Measurements from ENCODE around the gene AKR7A3. TPM values are rescaled to one million over a fixed set of nuclear protein-coding genes. Genes with fewer than 3 reads are reported as not detected.

AKR7A3 gene
- total and polyA plus RNA-seq, 4 donors = 0.23 to 69.6 (median 55.0) TPM

DNA sequence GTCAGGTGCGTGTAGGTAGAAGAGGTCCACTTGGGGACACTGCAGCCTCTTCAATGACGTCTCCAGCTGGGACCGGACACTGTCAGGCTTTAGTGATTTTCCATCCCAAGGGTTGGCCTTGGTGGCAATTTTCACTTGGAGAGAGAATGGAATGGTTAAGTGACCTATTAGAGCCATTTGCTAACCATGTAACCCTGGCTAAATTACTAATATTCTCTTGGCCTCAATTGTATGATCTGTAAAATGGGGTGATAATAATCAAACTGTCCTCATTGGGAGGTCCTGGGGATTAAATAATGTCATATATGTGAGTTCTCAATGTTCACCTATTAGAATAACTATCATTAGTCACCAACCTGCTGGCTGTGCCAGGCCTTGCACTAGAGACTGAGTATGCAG is 19.9 kb upstream of the AKR7A3 start:
- peaks cover 1 to 18% (median 16%) of the 10 kb centered on the region in 4 donors for H3K4me1 ChIP-seq (ENCODE audit: control insufficient read depth in 4 of 4, insufficient read depth in 4 of 4, low read length in 3 of 4)
- peaks cover 10 to 47% (median 30%) of the 10 kb centered on the region in 4 donors for H3K36me3 ChIP-seq (ENCODE audit: control insufficient read depth in 4 of 4, insufficient read depth in 3 of 4, low read depth in 1 of 4, low read length in 3 of 4)
- no peak overlapping the region for H3K9ac ChIP-seq (ENCODE audit: low read depth in 1 of 2, low read length in 2 of 2)
- H3K9me3 ChIP-seq (ENCODE audit: control insufficient read depth in 4 of 4, low read length in 3 of 4) = no peaks in the 10 kb centered on the region
- H3K4me3 ChIP-seq (ENCODE audit: low read depth in 1 of 3, low read length in 3 of 3) = no peak overlapping the region
- WGBS = 97% methylated on average over 3 of the region's 3 CpGs
- TF ChIP-seq, protein P1, sequence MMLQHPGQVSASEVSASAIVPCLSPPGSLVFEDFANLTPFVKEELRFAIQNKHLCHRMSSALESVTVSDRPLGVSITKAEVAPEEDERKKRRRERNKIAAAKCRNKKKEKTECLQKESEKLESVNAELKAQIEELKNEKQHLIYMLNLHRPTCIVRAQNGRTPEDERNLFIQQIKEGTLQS (IDR thresholded peaks at IDR 0.05) = no peak
- TF ChIP-seq HNF4G (IDR thresholded peaks at IDR 0.05) = no peak
- no peak for TF ChIP-seq NR2F2 (IDR thresholded peaks at IDR 0.05)
- no peak for TF ChIP-seq YY1 (IDR thresholded peaks at IDR 0.05)
- TF ChIP-seq JUND (IDR thresholded peaks at IDR 0.05) = no peak
- TF ChIP-seq EGR1 (IDR thresholded peaks at IDR 0.05; ENCODE audit: low read depth in 2 of 2) = no peak
- TF ChIP-seq GABPA (IDR thresholded peaks at IDR 0.05 in 1 of 2, conservative IDR thresholded peaks at IDR 0.05 in 1 of 2) = no peak
- DNase-seq (ENCODE audit: low spot score) = no peak
- H3K27me3 ChIP-seq (ENCODE audit: control insufficient read depth in 4 of 4, insufficient read depth in 4 of 4, low read length in 3 of 4) = no peaks in the 10 kb centered on the region
- no peak overlapping the region for H3K27ac ChIP-seq (ENCODE audit: low read depth in 1 of 2, low read length in 2 of 2)

DNA sequence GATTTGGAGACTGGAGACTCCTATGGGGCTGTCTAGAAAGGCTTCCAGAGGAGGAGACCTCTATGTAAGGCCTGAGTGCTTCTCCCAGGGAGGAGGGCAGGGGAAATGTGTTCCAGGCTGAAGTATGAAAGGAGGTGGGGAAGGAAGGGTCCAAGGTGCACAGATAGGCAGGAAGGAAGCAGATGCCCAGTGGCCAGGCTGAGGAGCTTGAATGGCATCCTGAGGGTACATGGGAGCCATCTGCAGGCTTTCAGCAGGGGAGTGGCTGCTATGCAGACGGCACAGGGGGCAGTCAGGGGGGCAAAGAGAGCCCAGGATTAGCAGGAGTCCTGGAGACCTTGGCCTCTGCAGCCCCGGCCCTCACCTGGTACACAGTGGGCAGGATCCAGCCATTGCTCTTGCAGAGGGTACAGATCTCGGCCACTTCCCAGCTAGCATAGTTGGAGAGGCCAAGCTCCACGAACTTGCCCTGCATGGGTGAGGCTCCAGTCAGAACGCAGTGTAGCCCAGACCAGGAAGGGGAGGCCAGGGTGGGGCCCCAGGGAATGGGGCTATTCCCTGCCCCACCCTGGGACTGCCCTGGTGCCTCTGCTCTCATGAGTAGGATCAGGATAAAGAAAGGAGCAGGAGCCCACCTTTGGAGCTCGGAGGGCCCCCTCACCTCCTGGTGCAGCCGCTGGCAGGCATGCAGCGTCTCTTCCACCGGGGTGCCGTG is 19.4 kb upstream of the AKR7A3 start:
- TF ChIP-seq, protein P1 (IDR thresholded peaks at IDR 0.05) = no peak
- no peak for TF ChIP-seq HNF4G (IDR thresholded peaks at IDR 0.05)
- TF ChIP-seq TAF1 (conservative IDR thresholded peaks at IDR 0.05) = no peak
- TF ChIP-seq, protein P2, sequence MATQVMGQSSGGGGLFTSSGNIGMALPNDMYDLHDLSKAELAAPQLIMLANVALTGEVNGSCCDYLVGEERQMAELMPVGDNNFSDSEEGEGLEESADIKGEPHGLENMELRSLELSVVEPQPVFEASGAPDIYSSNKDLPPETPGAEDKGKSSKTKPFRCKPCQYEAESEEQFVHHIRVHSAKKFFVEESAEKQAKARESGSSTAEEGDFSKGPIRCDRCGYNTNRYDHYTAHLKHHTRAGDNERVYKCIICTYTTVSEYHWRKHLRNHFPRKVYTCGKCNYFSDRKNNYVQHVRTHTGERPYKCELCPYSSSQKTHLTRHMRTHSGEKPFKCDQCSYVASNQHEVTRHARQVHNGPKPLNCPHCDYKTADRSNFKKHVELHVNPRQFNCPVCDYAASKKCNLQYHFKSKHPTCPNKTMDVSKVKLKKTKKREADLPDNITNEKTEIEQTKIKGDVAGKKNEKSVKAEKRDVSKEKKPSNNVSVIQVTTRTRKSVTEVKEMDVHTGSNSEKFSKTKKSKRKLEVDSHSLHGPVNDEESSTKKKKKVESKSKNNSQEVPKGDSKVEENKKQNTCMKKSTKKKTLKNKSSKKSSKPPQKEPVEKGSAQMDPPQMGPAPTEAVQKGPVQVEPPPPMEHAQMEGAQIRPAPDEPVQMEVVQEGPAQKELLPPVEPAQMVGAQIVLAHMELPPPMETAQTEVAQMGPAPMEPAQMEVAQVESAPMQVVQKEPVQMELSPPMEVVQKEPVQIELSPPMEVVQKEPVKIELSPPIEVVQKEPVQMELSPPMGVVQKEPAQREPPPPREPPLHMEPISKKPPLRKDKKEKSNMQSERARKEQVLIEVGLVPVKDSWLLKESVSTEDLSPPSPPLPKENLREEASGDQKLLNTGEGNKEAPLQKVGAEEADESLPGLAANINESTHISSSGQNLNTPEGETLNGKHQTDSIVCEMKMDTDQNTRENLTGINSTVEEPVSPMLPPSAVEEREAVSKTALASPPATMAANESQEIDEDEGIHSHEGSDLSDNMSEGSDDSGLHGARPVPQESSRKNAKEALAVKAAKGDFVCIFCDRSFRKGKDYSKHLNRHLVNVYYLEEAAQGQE (IDR thresholded peaks at IDR 0.05) = no peak
- TF ChIP-seq SP1 (IDR thresholded peaks at IDR 0.05) = no peak
- TF ChIP-seq, protein P3, sequence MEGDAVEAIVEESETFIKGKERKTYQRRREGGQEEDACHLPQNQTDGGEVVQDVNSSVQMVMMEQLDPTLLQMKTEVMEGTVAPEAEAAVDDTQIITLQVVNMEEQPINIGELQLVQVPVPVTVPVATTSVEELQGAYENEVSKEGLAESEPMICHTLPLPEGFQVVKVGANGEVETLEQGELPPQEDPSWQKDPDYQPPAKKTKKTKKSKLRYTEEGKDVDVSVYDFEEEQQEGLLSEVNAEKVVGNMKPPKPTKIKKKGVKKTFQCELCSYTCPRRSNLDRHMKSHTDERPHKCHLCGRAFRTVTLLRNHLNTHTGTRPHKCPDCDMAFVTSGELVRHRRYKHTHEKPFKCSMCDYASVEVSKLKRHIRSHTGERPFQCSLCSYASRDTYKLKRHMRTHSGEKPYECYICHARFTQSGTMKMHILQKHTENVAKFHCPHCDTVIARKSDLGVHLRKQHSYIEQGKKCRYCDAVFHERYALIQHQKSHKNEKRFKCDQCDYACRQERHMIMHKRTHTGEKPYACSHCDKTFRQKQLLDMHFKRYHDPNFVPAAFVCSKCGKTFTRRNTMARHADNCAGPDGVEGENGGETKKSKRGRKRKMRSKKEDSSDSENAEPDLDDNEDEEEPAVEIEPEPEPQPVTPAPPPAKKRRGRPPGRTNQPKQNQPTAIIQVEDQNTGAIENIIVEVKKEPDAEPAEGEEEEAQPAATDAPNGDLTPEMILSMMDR (IDR thresholded peaks at IDR 0.05; ENCODE audit: low read depth, low read length, missing input control) = no peak
- TF ChIP-seq JUND (IDR thresholded peaks at IDR 0.05) = no peak
- TF ChIP-seq FOXA1 (IDR thresholded peaks at IDR 0.05) = no peak
- no peak for DNase-seq (ENCODE audit: low spot score)
- H3K4me3 ChIP-seq (ENCODE audit: low read depth in 1 of 3, low read length in 3 of 3) = no peak overlapping the region
- peaks cover 1 to 15% (median 11%) of the 10 kb centered on the region in 4 donors for H3K4me1 ChIP-seq (ENCODE audit: control insufficient read depth in 4 of 4, insufficient read depth in 4 of 4, low read length in 3 of 4)
- no peaks in the 10 kb centered on the region for H3K27me3 ChIP-seq (ENCODE audit: control insufficient read depth in 4 of 4, insufficient read depth in 4 of 4, low read length in 3 of 4)
- 93% methylated on average over 10 of the region's 10 CpGs for WGBS
- no peak overlapping the region for H3K27ac ChIP-seq (ENCODE audit: low read depth in 1 of 2, low read length in 2 of 2)
- no peaks in the 10 kb centered on the region for H3K9me3 ChIP-seq (ENCODE audit: control insufficient read depth in 4 of 4, low read length in 3 of 4)
- H3K9ac ChIP-seq (ENCODE audit: low read depth in 1 of 2, low read length in 2 of 2) = no peak overlapping the region
- H3K36me3 ChIP-seq (ENCODE audit: control insufficient read depth in 4 of 4, insufficient read depth in 3 of 4, low read depth in 1 of 4, low read length in 3 of 4) = peaks cover 10 to 53% (median 32%) of the 10 kb centered on the region in 4 donors

Measured in liver (tissue), 9 donors.